ENCODE results near the gene ARHGAP26.
A peak's percentile ranks its signal among the peaks of the same experiment; 100 is the strongest.

The ARHGAP26 gene

GRCh38 chr5:143130613-143131305, 360.6 kb downstream of the ARHGAP26 start:
- no peak for DNase-seq

GRCh38 chr5:143131972-143132371, 361.8 kb downstream of the ARHGAP26 start:
- DNase-seq: no peak

- no peak for DNase-seq
Measured at GRCh38 chr5:143132739-143133138, 362.6 kb downstream of the ARHGAP26 start.

GRCh38 chr5:143133721-143134120, 363.5 kb downstream of the ARHGAP26 start:
- no peak for DNase-seq

GRCh38 chr5:143134269-143134668, 364.1 kb downstream of the ARHGAP26 start:
- DNase-seq: no peak

GRCh38 chr5:143134900-143135299, 364.7 kb downstream of the ARHGAP26 start:
- DNase-seq: no peak

- DNase-seq: no peak
Measured at GRCh38 chr5:143135832-143136551, 365.8 kb downstream of the ARHGAP26 start.

GRCh38 chr5:143138839-143139238, 368.7 kb downstream of the ARHGAP26 start:
- no peak for DNase-seq

- no peak for DNase-seq
Measured at GRCh38 chr5:143139585-143139984, 369.4 kb downstream of the ARHGAP26 start.

GRCh38 chr5:143140492-143141203, 370.5 kb downstream of the ARHGAP26 start:
- DNase-seq: no peak

- DNase-seq: peak; percentile 77
Measured at GRCh38 chr5:143141652-143142051, 371.5 kb downstream of the ARHGAP26 start.

GRCh38 chr5:143142596-143143435, 372.6 kb downstream of the ARHGAP26 start:
- peak; percentile 79 for DNase-seq

- DNase-seq: no peak
Measured at GRCh38 chr5:143143973-143144372, 373.8 kb downstream of the ARHGAP26 start.

GRCh38 chr5:143145243-143146160, 375.3 kb downstream of the ARHGAP26 start:
- peak; percentile 76 for DNase-seq

GRCh38 chr5:143146161-143146560, 376.0 kb downstream of the ARHGAP26 start:
- no peak for DNase-seq

- DNase-seq: no peak
Measured at GRCh38 chr5:143147383-143147782, 377.2 kb downstream of the ARHGAP26 start.

- no peak for DNase-seq
Measured at GRCh38 chr5:143147902-143148301, 377.7 kb downstream of the ARHGAP26 start.

- peak; percentile 20 for DNase-seq
Measured at GRCh38 chr5:143148771-143149170, 378.6 kb downstream of the ARHGAP26 start.

GRCh38 chr5:143149759-143150158, 379.6 kb downstream of the ARHGAP26 start:
- DNase-seq: no peak

GRCh38 chr5:143151056-143151700, 381.0 kb downstream of the ARHGAP26 start:
- no peak for DNase-seq

- no peak for DNase-seq
Measured at GRCh38 chr5:143152445-143152844, 382.3 kb downstream of the ARHGAP26 start.

All from suppressor macrophage treated with lipopolysaccharide for 4 hours (primary cell).